Endothelial cell (in vitro differentiated cells): ENCODE data around the gene TNFRSF12A. TPM values are rescaled to one million over a fixed set of nuclear protein-coding genes. Genes with fewer than 3 reads are reported as not detected.
"Not testable (repeated sequence)": the region's sequence is repeated elsewhere in the genome, so short reads cannot be mapped to it uniquely, and the experiment has no call there.

ENCODE experiments used
- DNase-seq: peaks from one replicate; pipeline ENCODE4 v3.0.0; 2021; ENCODE audit warnings: low spot score
- H3K27ac Mint-ChIP-seq: one replicate; pipeline ENCODE4 v1.8.0; 2021; ENCODE audit warnings: mixed read lengths, inconsistent platforms; ENCODE audit not compliant: unreplicated experiment
- H3K27me3 Mint-ChIP-seq: one replicate; pipeline ENCODE4 v1.8.0; 2021; ENCODE audit warnings: mild to moderate bottlenecking, moderate library complexity, mixed read lengths, inconsistent platforms; ENCODE audit not compliant: unreplicated experiment
- H3K36me3 Mint-ChIP-seq: one replicate; pipeline ENCODE4 v1.8.0; 2021; ENCODE audit warnings: mild to moderate bottlenecking, low read depth, mixed read lengths, inconsistent platforms; ENCODE audit not compliant: unreplicated experiment
- H3K4me1 Mint-ChIP-seq: one replicate; pipeline ENCODE4 v1.8.0; 2021; ENCODE audit warnings: mild to moderate bottlenecking, mixed read lengths, inconsistent platforms; ENCODE audit not compliant: unreplicated experiment
- H3K4me3 Mint-ChIP-seq: one replicate; pipeline ENCODE4 v1.8.0; 2021; ENCODE audit warnings: mild to moderate bottlenecking, mixed read lengths, inconsistent platforms; ENCODE audit not compliant: unreplicated experiment
- H3K9me3 Mint-ChIP-seq: one replicate; pipeline ENCODE4 v1.8.0; 2021; ENCODE audit warnings: mixed read lengths, inconsistent platforms; ENCODE audit not compliant: unreplicated experiment
- total RNA-seq: library from RNA; stranded (reverse); fragmentation: NEBNext Ultra II Directional; extraction: Animal tissue kit (Norgen Biotek cat#: 25700); gene quantifications from one replicate; pipeline ENCODE4 v1.2.1, GENCODE V29; 2021; ENCODE audit not compliant: unreplicated experiment
- TF ChIP-seq, protein P1 (sequence below): fragments of 200-600 bp; sonication (generic); IDR thresholded peaks from one replicate; pipeline ENCODE4 v1.5.0; 2021; ENCODE audit warnings: antibody characterized with exemption; ENCODE audit not compliant: unreplicated experiment

Gene TNFRSF12A
- total RNA-seq, 1 donor from 2014 or later: 3.0 TPM

DNA sequence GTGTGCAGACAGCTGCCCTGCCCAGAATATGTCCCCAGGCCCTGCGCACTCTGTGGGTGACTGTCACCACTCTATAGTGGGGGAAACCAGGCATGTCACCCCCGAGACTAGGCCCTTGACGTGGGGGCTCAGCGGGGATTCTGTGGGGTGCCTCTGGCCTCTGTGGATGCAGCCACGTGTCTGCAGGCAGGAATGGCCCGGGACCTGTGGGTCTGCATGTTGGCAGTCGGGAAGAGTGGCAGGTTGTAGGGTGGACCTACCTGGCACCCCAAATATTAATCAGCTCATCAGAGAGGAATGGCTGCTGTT, 46.2 kb downstream of the TNFRSF12A start:
- Mint-ChIP-seq H3K4me1 (no peaks in the 10 kb centered on the region), H3K27ac (no peak overlapping the region), H3K4me3 (no peak overlapping the region), H3K9me3 (no peaks in the 10 kb centered on the region), H3K36me3 (peaks cover 9% of the 10 kb centered on the region), H3K27me3 (peaks cover 4% of the 10 kb centered on the region)
- no peak for DNase-seq
- TF ChIP-seq, protein P1, sequence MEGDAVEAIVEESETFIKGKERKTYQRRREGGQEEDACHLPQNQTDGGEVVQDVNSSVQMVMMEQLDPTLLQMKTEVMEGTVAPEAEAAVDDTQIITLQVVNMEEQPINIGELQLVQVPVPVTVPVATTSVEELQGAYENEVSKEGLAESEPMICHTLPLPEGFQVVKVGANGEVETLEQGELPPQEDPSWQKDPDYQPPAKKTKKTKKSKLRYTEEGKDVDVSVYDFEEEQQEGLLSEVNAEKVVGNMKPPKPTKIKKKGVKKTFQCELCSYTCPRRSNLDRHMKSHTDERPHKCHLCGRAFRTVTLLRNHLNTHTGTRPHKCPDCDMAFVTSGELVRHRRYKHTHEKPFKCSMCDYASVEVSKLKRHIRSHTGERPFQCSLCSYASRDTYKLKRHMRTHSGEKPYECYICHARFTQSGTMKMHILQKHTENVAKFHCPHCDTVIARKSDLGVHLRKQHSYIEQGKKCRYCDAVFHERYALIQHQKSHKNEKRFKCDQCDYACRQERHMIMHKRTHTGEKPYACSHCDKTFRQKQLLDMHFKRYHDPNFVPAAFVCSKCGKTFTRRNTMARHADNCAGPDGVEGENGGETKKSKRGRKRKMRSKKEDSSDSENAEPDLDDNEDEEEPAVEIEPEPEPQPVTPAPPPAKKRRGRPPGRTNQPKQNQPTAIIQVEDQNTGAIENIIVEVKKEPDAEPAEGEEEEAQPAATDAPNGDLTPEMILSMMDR: no peak

DNA sequence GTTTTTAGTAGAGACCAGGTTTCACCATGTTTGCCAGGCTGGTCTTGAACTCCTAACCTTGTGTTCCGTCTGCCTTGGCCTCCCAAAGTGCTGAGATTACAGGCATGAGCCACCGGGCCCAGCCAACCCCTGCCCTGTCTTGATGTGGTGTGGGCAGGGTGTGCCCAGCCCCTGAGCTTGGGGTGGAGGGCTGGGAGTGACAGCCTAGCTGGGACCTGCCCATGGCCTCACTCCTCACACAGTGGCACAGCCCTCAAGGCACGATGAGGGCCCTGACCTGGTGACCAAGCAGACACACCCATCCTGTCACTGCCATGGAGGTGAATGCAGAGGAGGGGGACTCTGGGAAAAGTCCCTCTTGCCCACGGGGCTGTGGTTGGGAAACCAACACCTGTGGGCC, 48.3 kb downstream of the TNFRSF12A start:
- no peak overlapping the region for H3K27ac Mint-ChIP-seq
- H3K4me3 Mint-ChIP-seq: no peak overlapping the region
- TF ChIP-seq, protein P1: no peak
- peaks cover 9% of the 10 kb centered on the region for H3K36me3 Mint-ChIP-seq
- peaks cover 6% of the 10 kb centered on the region for H3K27me3 Mint-ChIP-seq
- no peaks in the 10 kb centered on the region for H3K9me3 Mint-ChIP-seq
- peaks cover 4% of the 10 kb centered on the region for H3K4me1 Mint-ChIP-seq
- no peak for DNase-seq

DNA sequence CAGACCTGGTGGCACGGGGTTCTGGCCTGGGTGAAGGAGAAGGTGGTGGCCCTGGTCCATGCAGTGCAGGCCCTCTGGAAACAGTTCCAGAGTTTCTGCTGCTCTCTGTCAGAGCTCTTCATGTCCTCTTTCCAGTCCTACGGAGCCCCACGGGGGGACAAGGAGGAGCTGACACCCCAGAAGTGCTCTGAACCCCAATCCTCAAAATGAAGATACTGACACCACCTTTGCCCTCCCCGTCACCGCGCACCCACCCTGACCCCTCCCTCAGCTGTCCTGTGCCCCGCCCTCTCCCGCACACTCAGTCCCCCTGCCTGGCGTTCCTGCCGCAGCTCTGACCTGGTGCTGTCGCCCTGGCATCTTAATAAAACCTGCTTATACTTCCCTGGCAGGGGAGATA, 49.0 kb downstream of the TNFRSF12A start:
- not testable (repeated sequence) for H3K27me3 Mint-ChIP-seq, DNase-seq, H3K4me3 Mint-ChIP-seq, H3K27ac Mint-ChIP-seq, H3K9me3 Mint-ChIP-seq, H3K4me1 Mint-ChIP-seq, H3K36me3 Mint-ChIP-seq

DNA sequence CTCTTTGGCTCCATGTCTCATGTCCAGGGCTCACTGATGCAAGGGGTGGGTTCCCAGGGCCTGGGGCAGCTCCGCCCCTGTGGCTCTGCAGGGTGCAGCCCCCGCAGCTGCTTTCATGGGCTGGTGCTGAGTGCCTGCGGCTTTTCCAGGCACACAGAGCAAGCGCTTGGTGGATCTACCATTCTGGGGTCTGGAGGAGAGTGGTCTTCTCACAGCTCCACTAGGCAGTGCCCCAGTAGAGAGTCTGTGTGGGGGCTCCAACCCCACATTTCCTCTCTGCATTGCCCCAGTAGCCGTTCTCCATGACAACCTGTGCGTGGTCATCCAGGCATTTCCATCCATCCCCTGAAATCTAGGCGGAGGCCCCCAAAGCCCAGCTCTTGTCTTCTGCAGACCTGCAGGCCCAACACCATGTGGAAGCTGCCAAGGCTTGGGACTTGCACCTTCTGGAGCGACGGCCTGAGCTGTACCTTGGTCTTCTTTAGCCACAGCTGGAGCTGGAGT, 50.5 kb downstream of the TNFRSF12A start:
- Mint-ChIP-seq H3K9me3 (no peaks in the 10 kb centered on the region), H3K27ac (no peak overlapping the region), H3K4me1 (peaks cover 13% of the 10 kb centered on the region), H3K36me3 (peaks cover 10% of the 10 kb centered on the region), H3K27me3 (peaks cover 6% of the 10 kb centered on the region), H3K4me3 (no peak overlapping the region)
- DNase-seq: no peak
- TF ChIP-seq, protein P1: no peak

DNA sequence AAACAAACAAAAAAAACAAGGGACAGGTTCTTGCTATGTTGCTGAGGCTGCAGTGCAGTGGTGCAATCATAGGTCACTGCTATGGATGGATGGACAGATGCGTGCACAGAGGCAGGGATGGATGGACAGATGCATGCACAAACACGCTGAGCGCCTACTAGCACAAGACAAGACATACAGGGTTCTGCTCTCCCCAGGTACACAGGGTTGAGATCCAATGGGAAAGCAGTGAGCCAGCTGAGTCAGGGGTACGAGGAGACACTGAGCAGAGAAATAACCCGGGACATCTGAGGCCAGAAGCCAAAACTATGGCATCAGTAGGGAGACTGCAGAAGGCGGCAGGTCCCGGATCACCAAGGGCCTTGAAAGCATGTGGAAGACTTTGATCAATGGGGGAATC, 51.5 kb downstream of the TNFRSF12A start:
- H3K9me3 Mint-ChIP-seq: no peaks in the 10 kb centered on the region
- peaks cover 5% of the 10 kb centered on the region for H3K27me3 Mint-ChIP-seq
- no peak overlapping the region for H3K27ac Mint-ChIP-seq
- H3K36me3 Mint-ChIP-seq: peaks cover 11% of the 10 kb centered on the region
- peaks cover 13% of the 10 kb centered on the region for H3K4me1 Mint-ChIP-seq
- TF ChIP-seq, protein P1: no peak
- H3K4me3 Mint-ChIP-seq: no peak overlapping the region
- no peak for DNase-seq

Other genes starting within 250 kb of the TNFRSF12A start
- 195 TPM for gene ELOB, start 243.1 kb upstream of the TNFRSF12A start, total RNA-seq
- not detected for gene PRSS33, start 232.8 kb upstream of the TNFRSF12A start, total RNA-seq
- not detected for gene PRSS41, start 221.9 kb upstream of the TNFRSF12A start, total RNA-seq
- gene PRSS21, start 203.1 kb upstream of the TNFRSF12A start, total RNA-seq: not detected
- gene ZG16B, start 190.1 kb upstream of the TNFRSF12A start, total RNA-seq: 1.3 TPM
- gene PRSS22, start 162.2 kb upstream of the TNFRSF12A start, total RNA-seq: 0.59 TPM
- gene FLYWCH2, start 137.2 kb upstream of the TNFRSF12A start, total RNA-seq: 24.9 TPM
- 50.8 TPM for gene FLYWCH1, start 108.4 kb upstream of the TNFRSF12A start, total RNA-seq
- gene KREMEN2, start 56.1 kb upstream of the TNFRSF12A start, total RNA-seq: not detected
- 11.8 TPM for gene PAQR4, start 51.0 kb upstream of the TNFRSF12A start, total RNA-seq
- gene PKMYT1, start 39.9 kb upstream of the TNFRSF12A start, total RNA-seq: 12.2 TPM
- gene CLDN9, start 7.4 kb upstream of the TNFRSF12A start, total RNA-seq: not detected
- gene CLDN6, start 2.2 kb upstream of the TNFRSF12A start, total RNA-seq: 33.0 TPM
- 28.7 TPM for gene HCFC1R1, start 3.6 kb downstream of the TNFRSF12A start, total RNA-seq
- gene THOC6, start 3.7 kb downstream of the TNFRSF12A start, total RNA-seq: 22.9 TPM
- 0.13 TPM for gene BICDL2, start 16.6 kb downstream of the TNFRSF12A start, total RNA-seq
- 5.4 TPM for gene MMP25, start 26.2 kb downstream of the TNFRSF12A start, total RNA-seq
- 1.7 TPM for gene IL32, start 45.3 kb downstream of the TNFRSF12A start, total RNA-seq
- 50.7 TPM for gene ZSCAN10, start 78.9 kb downstream of the TNFRSF12A start, total RNA-seq
- 22.8 TPM for gene ZNF205, start 92.2 kb downstream of the TNFRSF12A start, total RNA-seq
- 10.1 TPM for gene ZNF213, start 114.7 kb downstream of the TNFRSF12A start, total RNA-seq
- not detected for gene OR1F1, start 167.8 kb downstream of the TNFRSF12A start, total RNA-seq
- 13.4 TPM for gene ZNF200, start 214.8 kb downstream of the TNFRSF12A start, total RNA-seq
- gene MEFV, start 236.3 kb downstream of the TNFRSF12A start, total RNA-seq: not detected